GM19455 (cell line): ENCODE results near the gene INPP1.

Experiments used
- ATAC-seq: cut with Tn5 transposase; IDR thresholded peaks from one replicate; pipeline ENCODE4 v1.9.1; 2021; ENCODE audit not compliant: unreplicated experiment

INPP1 gene

DNA sequence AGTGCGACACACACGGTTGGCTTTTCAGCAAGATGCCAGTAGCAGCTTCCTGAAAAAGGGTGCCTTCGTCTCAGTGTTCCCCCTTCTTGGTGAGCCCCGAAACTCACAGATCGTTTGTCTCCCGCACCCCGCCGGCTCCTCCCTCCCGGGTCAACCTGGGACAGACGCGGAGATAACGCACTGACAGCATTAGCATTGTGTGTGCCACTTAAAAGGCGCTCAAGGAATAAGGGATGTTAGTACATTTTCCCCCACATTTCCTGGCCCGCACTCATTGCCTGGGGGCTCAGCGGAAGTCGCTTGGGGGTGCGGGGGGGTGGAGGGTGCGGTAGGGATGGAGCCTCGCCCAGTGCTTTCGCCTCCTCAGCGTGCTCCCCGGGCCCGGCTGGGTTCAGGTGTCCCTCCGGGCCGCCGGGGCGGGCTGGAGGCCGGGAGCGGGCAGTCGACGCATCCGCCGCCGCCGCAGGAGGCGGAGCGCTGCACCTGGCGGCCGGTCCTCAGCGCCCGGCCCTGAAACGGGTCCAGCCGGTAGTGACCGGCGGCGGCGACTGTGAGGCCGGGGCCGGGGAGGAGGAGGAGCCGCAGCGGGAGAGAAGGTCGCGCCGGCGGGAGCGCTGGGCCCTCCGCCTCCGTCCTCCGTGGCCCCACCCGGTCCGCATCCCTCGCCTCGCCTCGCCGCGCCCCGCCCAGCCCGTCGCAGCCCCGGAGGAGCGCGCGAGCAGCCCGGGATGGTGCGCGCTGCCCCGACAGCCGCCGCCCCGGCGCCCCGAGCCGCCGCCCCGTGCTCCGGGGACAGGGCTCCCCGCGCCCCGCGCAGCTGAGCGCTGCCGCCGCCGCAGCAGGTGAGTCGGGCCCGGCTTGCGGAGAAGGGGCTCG is 64.5 kb downstream of the INPP1 start, which contains the start of gene MFSD6:
TSS of gene MFSD6 (plus strand) at position 694 of the 876 bp plus-strand sequence. CDS start 27,675 bp downstream, outside the sequence.
- peak; percentile 64 for ATAC-seq

DNA sequence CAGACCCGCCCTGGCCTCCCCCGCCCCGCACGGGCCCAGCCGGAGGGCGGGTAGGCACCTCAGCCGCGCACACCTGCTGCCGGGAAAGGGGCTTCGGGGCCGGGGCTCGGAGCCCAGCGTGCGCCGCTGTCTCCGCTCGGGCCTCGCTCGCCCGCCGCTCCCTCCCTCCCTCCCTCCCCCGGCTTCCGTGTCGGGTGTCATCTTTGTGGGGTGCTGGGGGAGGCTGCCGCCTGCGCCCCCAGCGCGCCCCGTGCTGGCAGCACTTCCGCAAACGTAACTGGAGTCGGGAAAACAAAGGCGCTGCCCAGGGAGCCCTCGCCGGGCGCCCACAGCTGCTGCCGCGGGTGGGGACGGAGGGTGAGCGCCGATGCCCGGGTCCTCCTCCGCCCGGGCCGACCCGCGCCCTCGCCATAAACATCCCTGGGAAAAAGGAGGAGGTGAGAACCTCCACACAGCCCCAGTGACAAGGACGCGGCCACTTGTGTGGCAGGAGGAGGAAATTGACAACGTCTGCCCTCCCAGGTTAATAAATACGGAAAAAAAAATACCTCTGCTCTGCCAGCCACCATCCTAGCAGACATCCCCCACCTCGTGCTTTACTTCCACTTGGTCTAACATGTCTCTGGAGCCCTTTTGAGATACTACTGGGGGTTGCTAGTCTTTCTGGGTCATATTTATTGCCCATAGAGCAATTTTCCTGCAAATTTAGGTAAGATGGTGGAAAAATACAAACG is 65.3 kb downstream of the INPP1 start:
- peak; percentile 68 for ATAC-seq

DNA sequence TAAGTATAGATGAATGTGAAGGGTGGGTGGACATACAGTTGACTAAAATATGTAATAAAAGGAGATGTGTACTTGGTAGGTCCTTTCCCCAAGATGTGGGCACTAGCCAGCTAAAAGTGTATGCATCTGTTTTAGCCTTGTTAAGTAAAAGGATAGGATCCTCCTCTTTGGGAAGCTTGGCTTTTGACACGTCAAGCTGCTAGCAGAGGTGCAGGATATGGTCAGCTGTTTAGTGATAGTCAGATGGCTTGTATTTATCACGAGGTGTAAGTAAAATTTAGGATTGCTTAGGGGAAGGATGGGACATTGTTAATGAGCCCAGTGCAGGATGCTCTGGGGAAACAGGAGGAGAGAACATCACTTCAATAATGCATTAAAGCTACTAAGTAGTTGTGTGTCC is 66.2 kb downstream of the INPP1 start:
- ATAC-seq = no peak

DNA sequence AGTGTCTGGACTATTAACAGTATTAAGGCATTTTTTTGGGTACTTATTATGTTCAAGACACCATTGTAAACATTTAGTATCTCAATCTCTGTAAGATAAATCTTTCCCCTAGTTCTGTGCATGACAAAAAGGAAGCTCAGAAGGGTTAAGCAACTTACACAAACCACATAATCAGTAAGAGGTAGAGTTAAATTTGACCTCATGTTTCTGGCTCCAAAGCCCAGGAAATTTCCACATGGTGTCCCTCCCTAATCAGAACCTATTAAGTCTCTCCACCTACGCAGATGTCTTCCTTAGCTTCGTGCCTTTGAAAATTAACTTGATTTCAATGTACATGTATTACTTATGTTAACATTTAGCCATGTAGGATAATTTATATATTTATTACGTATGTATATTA is 66.8 kb downstream of the INPP1 start:
- ATAC-seq = no peak

DNA sequence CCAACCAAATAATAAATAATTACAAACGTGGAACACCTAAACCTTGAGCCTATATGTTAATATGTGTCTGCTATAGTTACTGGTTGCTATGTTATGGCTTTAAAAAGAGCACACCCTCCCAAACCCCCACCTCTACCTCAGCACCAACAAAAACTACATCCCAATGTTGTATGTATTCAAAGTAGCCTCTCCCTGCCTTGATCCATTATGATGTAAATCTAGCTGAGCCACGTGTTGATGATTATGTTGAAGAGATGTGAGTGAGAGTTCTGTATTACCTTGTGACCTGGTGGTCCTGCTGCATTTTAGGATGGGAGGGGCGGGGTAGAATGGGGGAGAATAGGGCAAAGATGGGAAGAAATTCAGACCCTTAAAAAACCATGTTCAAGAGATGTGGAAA is 69.6 kb downstream of the INPP1 start:
- no peak for ATAC-seq

DNA sequence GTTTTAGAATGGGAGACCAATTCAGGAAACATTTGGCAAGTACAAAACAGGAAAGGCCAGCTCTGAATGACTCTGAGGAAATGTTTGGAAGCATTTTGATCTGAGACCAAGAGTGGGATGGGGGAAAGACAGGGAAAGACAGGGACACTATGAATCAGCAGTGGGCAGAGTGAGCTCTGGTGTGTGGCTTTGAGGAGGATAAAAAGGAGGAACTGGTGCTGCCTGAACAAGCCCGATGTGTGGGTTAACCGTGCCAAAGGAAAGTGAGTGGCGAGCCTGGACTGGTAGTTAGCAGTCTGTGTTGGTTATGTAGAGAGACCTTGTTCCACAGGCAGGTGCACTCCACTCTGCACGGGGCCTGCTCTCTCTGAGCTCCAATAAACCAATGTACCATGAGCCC is 70.0 kb downstream of the INPP1 start:
- ATAC-seq = no peak

DNA sequence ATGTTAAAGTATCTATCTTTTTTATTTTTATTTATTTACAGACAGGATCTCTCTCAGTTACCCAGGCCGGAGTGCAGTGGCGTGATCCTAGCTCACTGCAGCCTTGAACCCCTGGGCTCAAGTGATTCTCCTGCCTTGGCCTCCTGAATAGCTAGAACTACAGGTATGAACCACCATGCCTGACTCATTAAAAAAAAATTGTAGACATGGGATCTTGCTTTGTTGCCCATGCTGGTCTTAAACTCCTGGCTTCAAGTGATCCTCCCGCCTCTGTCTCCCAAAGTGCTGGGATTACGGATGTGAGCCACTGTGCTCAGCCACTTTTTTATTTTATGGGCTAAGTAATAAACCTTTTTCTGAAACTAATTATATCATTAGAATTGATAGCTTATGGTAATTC is 71.9 kb downstream of the INPP1 start:
- ATAC-seq = no peak

DNA sequence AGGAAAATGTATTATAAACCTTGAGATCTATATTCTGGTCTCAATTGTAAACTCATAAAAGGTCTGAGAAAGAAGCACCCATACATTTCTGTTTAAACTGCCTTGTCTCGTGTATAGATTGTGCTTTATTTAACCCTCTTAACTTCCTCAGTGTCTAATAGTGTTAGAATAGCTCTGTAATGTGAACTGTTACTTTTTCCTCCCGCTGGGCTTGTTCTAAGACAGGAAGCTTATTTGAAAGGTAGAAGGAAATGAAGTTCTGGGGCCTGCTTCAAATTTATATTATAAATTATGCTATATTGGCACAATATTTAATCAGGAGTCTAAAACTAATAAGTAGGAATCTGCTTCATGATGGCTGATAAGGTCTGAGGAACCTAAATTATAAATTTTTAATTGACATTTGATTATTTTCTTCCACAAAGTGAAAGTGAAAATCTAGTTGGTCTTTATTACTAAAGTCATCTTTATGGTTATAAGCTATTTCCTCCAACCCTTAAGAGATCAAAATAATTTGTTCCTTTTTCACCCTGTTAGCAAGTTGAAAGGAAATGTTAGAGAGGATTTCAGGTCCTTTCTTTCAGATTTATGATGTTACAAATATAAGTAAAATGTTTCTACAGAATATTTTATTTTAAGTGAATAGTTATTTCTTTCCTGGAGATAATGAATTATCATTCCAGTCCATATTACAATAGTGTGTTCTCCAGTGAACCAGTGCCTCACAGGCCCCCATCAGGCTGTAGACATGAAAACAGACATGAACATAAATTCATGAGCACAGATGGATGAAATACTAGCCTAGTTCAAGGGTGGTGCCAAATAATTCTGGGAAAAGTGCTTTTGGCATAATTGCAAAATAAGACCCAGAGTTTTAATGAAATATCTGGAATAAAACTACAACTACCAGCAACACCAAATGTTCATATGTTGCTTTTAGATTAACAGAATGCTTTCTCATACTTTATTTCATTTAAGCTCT is 72.7 kb downstream of the INPP1 start:
- ATAC-seq = no peak

DNA sequence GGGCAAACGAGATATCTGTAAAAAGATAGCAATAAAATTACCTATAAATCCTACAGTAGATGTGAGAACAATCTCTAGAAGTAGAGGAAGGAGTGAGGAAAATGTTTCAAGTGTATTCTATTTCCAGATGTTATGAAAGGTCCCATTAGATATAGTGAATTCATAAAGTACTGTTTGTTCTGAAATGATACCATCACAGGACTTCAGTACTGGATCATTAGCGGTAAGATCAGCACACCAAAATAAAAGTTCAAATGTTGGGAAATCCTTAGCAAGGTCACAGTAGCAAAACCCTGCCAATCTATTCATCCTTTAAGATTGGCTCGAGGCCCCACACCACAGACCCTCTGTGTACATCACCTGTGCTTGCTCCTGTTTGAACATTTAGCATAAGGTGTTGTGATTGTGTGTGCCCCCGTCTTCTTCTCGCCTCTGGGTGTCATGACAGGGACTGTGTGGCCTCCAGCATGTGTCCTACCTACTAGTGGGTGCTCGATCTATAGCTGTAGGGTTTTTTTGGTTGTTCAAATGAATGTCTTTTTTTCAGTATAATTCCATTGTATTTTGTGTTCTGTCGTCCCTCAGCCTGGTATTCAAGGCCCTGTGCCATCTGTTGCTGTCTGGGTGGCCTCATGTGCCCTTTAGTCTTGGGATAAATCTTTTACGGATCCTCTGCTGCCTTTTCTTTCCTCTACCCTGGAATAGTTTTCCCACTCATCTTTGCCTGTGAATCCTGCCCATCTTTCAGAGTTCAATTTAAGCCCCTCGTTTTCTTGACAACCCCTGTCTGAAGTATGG is 73.9 kb downstream of the INPP1 start:
- ATAC-seq = no peak

DNA sequence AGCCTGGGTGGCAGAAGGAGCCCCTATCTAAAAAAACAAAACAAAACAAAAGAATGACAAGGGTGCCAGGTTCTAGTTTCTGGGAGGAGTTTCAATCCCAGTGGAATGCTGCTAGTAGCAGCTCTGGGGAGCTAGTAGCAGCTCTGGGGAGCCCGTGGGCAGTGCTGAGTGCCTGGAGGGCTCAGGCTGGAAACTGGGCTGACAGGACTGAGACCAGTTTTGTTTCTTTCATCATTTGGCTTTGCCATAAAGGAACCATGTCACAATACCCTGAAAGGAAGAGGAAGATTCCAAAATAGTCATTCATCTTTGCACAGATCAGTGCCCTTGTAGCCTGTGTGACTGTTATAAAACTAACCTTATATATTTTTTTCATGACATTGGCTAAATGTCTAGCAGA is 75.3 kb downstream of the INPP1 start:
- no peak for ATAC-seq

DNA sequence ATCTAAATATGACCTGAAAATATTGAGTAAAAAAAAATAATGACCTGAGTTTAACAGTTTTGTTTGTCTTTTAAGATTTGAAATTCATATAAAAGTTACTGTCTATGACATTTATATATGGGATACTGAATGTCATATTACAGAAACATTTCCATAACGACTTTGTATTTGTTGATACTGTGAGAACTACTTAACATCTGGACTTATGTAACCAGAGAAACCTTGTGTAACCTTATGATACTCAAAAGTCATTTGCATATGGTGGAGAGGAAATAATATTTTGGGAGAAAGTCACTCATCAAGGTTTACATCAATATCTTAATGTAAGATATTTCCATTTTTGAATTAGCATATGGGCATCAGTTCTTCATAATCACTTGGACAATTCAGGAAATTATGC is 77.4 kb downstream of the INPP1 start:
- ATAC-seq = no peak
